DND-41 (cell line): ENCODE data around the gene SYTL2.
"Not testable (repeated sequence)": the region's sequence is repeated elsewhere in the genome, so short reads cannot be mapped to it uniquely, and the experiment has no call there.

ENCODE experiments used
- ATAC-seq: fragments of 200-7000 bp; cut with Tn5 transposase; 3 replicates; pipeline ENCODE4 v1.9.1; 2021; ENCODE audit warnings: low read depth; ENCODE audit not compliant: insufficient read depth
- DNase-seq: peaks from one replicate; pipeline ENCODE4 v3.0.0-alpha.2; 2020
- H2AFZ ChIP-seq: 2 replicates; pipeline ENCODE4 v1.6.0; 2012; ENCODE audit warnings: low read depth, low read length
- H3K27ac ChIP-seq: 2 replicates; pipeline ENCODE4 v1.5.1; 2012; ENCODE audit warnings: low read length, inconsistent platforms
- H3K27me3 ChIP-seq: fragments of 200-600 bp; sonication (generic); 2 replicates; pipeline ENCODE4 v1.6.0; 2012; ENCODE audit warnings: low read length, mild to moderate bottlenecking, inconsistent platforms; ENCODE audit not compliant: insufficient read depth, poor library complexity
- H3K36me3 ChIP-seq: 2 replicates; pipeline ENCODE4 v1.5.1; 2012; ENCODE audit warnings: low read length, inconsistent platforms; ENCODE audit not compliant: insufficient read depth
- H3K4me1 ChIP-seq: 2 replicates; pipeline ENCODE4 v1.5.1; 2012; ENCODE audit warnings: mild to moderate bottlenecking, low read length; ENCODE audit not compliant: insufficient read depth
- H3K4me2 ChIP-seq: 2 replicates; pipeline ENCODE4 v1.6.0; 2012; ENCODE audit warnings: mild to moderate bottlenecking, moderate library complexity, low read length, inconsistent platforms; ENCODE audit not compliant: insufficient read depth
- H3K4me3 ChIP-seq, 2 experiments: fragments of 200-600 bp in 1 of 2; shearing (Covaris generic) in 1 of 2; 2 replicates each; pipeline ENCODE4 v1.5.1; 2012 to 2016; ENCODE audit warnings: inconsistent platforms in 2 of 2, low read length in 2 of 2, mild to moderate bottlenecking in 2 of 2, low read depth in 1 of 2, moderate library complexity in 1 of 2
- H3K79me2 ChIP-seq: 2 replicates; pipeline ENCODE4 v1.6.0; 2012; ENCODE audit warnings: low read length, inconsistent platforms; ENCODE audit not compliant: insufficient read depth
- H3K9ac ChIP-seq: 2 replicates; pipeline ENCODE4 v1.6.0; 2012; ENCODE audit warnings: low read depth, mild to moderate bottlenecking, inconsistent platforms, low read length, moderate library complexity
- H3K9me3 ChIP-seq: 2 replicates; pipeline ENCODE4 v1.5.1; 2012; ENCODE audit warnings: low read length, moderate library complexity, mild to moderate bottlenecking, inconsistent platforms; ENCODE audit not compliant: insufficient read depth, severe bottlenecking
- H4K20me1 ChIP-seq: 2 replicates; pipeline ENCODE4 v1.6.0; 2012; ENCODE audit warnings: low read length; ENCODE audit not compliant: insufficient read depth
- CTCF ChIP-seq: IDR thresholded peaks from 2 replicates; pipeline ENCODE4 v1.5.1; 2012; ENCODE audit warnings: borderline replicate concordance, low read length, moderate library complexity, mild to moderate bottlenecking; ENCODE audit not compliant: poor library complexity, severe bottlenecking; ENCODE audit errors: extremely low read depth
- EZH2 ChIP-seq: IDR thresholded peaks from 3 replicates; pipeline ENCODE4 v1.6.1; 2012; ENCODE audit warnings: borderline replicate concordance, low read depth, mild to moderate bottlenecking, moderate library complexity, low read length, inconsistent platforms; ENCODE audit not compliant: severe bottlenecking

SYTL2 gene

DNA sequence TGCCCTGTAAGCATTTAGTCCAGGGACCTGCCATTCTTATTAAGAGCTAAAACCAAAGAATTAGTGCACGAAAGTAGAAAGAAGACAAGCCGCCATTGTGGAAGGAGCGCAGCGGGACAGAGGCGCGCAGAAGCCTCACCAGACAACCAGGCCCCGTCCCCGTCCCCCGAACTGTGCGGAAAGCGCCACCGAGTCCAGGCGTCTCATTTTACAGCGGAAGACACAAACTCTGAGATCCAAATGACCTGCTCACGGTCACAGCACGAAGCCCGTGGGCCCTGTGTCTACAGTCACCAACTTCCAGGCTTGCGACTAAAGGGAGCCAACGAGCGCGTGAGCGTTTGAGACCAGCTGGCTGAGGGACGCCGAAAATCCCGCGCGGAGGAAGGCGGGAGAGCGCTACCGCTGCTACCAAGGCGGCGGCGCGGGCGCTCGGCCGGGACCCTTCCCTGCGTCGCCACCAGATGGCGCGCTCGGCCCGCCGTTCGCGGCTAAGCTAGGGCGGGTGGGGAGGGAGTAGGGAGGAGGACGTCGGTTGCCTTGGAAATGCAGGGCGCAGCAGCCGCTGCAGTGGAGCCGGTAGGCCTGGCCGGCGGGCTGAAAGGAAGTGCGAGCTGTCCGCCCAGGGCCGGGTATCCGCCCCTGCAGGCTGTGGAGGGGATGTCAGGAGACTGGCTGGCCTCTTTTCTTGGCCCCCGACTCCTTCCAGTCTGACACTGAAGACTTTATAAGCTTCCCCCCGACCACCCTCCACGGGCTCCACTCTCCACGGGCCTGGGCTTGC, 43.8 kb upstream of the SYTL2 start:
- Histone ChIP-seq H2AFZ (peak overlapping the region; percentile 94), H3K9me3 (no peaks in the 10 kb centered on the region), H3K27ac (peak overlapping the region; percentile 69), H3K4me2 (peak overlapping the region; percentile 95), H3K36me3 (no peaks in the 10 kb centered on the region), H4K20me1 (no peaks in the 10 kb centered on the region), H3K4me3 (peak overlapping the region; percentile 19 to 68; a peak in 3 of 4 replicates), H3K9ac (peak overlapping the region; percentile 61), H3K27me3 (no peaks in the 10 kb centered on the region), H3K79me2 (no peaks in the 10 kb centered on the region), H3K4me1 (peaks cover 14% of the 10 kb centered on the region)
- DNase-seq (peak; percentile 90), ATAC-seq (peak; percentile 95)
- TF ChIP-seq EZH2 (no peak), CTCF (peak; percentile 83)

- Histone ChIP-seq H3K4me1 (peaks cover 14% of the 10 kb centered on the region), H3K27me3 (no peaks in the 10 kb centered on the region), H3K9me3 (no peaks in the 10 kb centered on the region), H3K27ac (peak overlapping the region; percentile 69; the same call in 1 of the 2 replicates), H3K79me2 (no peaks in the 10 kb centered on the region), H3K9ac (peak overlapping the region; percentile 61), H3K4me2 (peak overlapping the region; percentile 95), H2AFZ (peak overlapping the region; percentile 94), H3K36me3 (no peaks in the 10 kb centered on the region), H4K20me1 (no peaks in the 10 kb centered on the region), H3K4me3 (peak overlapping the region; percentile 19 to 68; a peak in 3 of 4 replicates)
- ATAC-seq (no peak), DNase-seq (no peak)
- TF ChIP-seq CTCF (no peak), EZH2 (no peak)
These were observed 43.2 kb upstream of the SYTL2 start for GRCh38 chr11:85854212-85854556.

DNA sequence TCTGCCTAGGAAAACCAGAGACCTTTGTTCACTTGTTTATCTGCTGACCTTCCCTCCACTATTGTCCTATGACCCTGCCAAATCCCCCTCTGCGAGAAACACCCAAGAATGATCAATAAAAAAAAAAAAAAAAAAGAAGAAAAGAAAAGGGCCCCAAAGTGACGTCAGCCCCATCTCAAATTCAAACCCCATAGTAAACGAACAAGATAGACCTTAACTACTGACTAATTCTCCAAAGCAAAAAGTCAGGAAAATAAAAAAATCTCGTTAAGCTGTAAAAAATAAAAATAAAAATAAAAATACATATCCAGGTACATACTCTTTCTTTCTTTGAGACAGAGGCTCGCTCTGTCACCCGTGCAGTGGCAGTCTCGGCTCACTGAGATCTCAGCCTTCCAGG, 42.6 kb upstream of the SYTL2 start:
- H3K4me2 ChIP-seq, H3K27ac ChIP-seq, H3K9me3 ChIP-seq: not testable (repeated sequence)

GRCh38 chr11:85852754-85853153, 41.8 kb upstream of the SYTL2 start:
- H3K27ac ChIP-seq, ATAC-seq, DNase-seq, H3K4me2 ChIP-seq, H3K9me3 ChIP-seq, H3K9ac ChIP-seq, H3K27me3 ChIP-seq, H3K36me3 ChIP-seq, H4K20me1 ChIP-seq, H3K79me2 ChIP-seq, H2AFZ ChIP-seq, H3K4me3 ChIP-seq: not testable (repeated sequence)
- peaks cover 14% of the 10 kb centered on the region for H3K4me1 ChIP-seq

More for the DNA sequence above, 42.6 kb upstream of the SYTL2 start:
- not testable (repeated sequence) for ATAC-seq, H3K4me3 ChIP-seq, H3K36me3 ChIP-seq, H4K20me1 ChIP-seq, DNase-seq, H2AFZ ChIP-seq, H3K27me3 ChIP-seq, H3K79me2 ChIP-seq, H3K9ac ChIP-seq
- peaks cover 14% of the 10 kb centered on the region for H3K4me1 ChIP-seq
